Neural cell (in vitro differentiated cells): ENCODE data around the gene TOR2A.

Experiments used
- CTCF ChIP-seq: fragments of 450-650 bp; IDR thresholded peaks from 2 replicates; pipeline ENCODE4 v1.5.1; 2014; ENCODE audit warnings: antibody characterized with exemption, mild to moderate bottlenecking, moderate library complexity; ENCODE audit not compliant: poor library complexity, severe bottlenecking
- EP300 ChIP-seq: fragments of 450-650 bp; conservative IDR thresholded peaks from 2 replicates; pipeline ENCODE4 v1.6.1; 2014; ENCODE audit warnings: antibody characterized with exemption, mild to moderate bottlenecking, moderate library complexity; ENCODE audit not compliant: poor library complexity, severe bottlenecking
- EZH2 ChIP-seq: fragments of 200-600, 300-800 bp; shearing (Covaris generic), sonication (generic); IDR thresholded peaks from 2 replicates; pipeline ENCODE4 v1.6.1; 2014; ENCODE audit warnings: antibody characterized with exemption, low read length, borderline replicate concordance, mild to moderate bottlenecking; ENCODE audit not compliant: insufficient read depth, poor library complexity, severe bottlenecking
- SMC3 ChIP-seq: fragments of 450-650 bp; conservative IDR thresholded peaks from 2 replicates; pipeline ENCODE4 v1.6.1; 2014; ENCODE audit warnings: antibody characterized with exemption, mild to moderate bottlenecking, moderate library complexity; ENCODE audit not compliant: poor library complexity

- TF ChIP-seq CTCF (no peak), EZH2 (no peak), SMC3 (no peak), EP300 (no peak)
These were observed 48.3 kb upstream of the TOR2A start for GRCh38 chr9:127783111-127784008.
